HepG2 (cell line): ENCODE results near the gene SMAD7. TPM values are rescaled to one million over a fixed set of nuclear protein-coding genes. Genes with fewer than 3 reads are reported as not detected.
A peak's percentile ranks its signal among the peaks of the same experiment; 100 is the strongest.

Experiments used
- CBX2 ChIP-seq, 2 experiments: fragments of 200-600 bp in 1 of 2; sonication (generic); formaldehyde crosslinking in 1 of 2; IDR thresholded peaks; 2 replicates each; pipeline versions ENCODE4 v1.7.0 to v1.8.1; 2018 to 2022; ENCODE audit warnings: low read depth in 2 of 2, low read length in 1 of 2, mild to moderate bottlenecking in 1 of 2, missing genetic modification reagents in 1 of 2
- CREBL2 ChIP-seq: sonication (generic); formaldehyde crosslinking; IDR thresholded peaks from 2 replicates; pipeline ENCODE4 v1.8.1; 2023; ENCODE audit warnings: missing genetic modification reagents, mild to moderate bottlenecking, borderline replicate concordance
- GATAD2A ChIP-seq: IDR thresholded peaks from 2 replicates; pipeline ENCODE4 v1.6.1; 2016
- ISL2 ChIP-seq: sonication (generic); formaldehyde crosslinking; IDR thresholded peaks from 2 replicates; pipeline ENCODE4 v1.5.0; 2020; ENCODE audit warnings: missing genetic modification reagents
- JDP2 ChIP-seq: sonication (generic); formaldehyde crosslinking; IDR thresholded peaks from 2 replicates; pipeline ENCODE4 v1.8.1; 2022; ENCODE audit warnings: missing genetic modification reagents, borderline replicate concordance
- KDM1A ChIP-seq: IDR thresholded peaks from 2 replicates; pipeline ENCODE4 v1.6.1; 2016; ENCODE audit warnings: missing compliant biosample characterization
- MAX ChIP-seq: IDR thresholded peaks from 2 replicates; pipeline ENCODE4 v1.6.1; 2012; ENCODE audit warnings: inconsistent platforms
- MIER3 ChIP-seq: IDR thresholded peaks from 2 replicates; pipeline ENCODE4 v1.6.1; 2016; ENCODE audit warnings: missing compliant biosample characterization, borderline replicate concordance
- MYNN ChIP-seq: sonication (generic); formaldehyde crosslinking; IDR thresholded peaks from 2 replicates; pipeline ENCODE4 v1.4.0; 2020; ENCODE audit warnings: mild to moderate bottlenecking, low read depth, missing genetic modification reagents
- NKX3-1 ChIP-seq: sonication (generic); formaldehyde crosslinking; IDR thresholded peaks from 2 replicates; pipeline ENCODE4 v1.5.0; 2020; ENCODE audit warnings: missing genetic modification reagents
- SAP130 ChIP-seq: IDR thresholded peaks from 2 replicates; pipeline ENCODE4 v1.6.1; 2016; ENCODE audit warnings: low read depth
- STAT6 ChIP-seq: sonication (generic); formaldehyde crosslinking; IDR thresholded peaks from 2 replicates; pipeline ENCODE4 v1.4.0; 2020; ENCODE audit warnings: missing genetic modification reagents, mild to moderate bottlenecking, borderline replicate concordance
- TAF15 ChIP-seq: fragments of 200-400 bp; formaldehyde crosslinking; IDR thresholded peaks from one replicate; pipeline ENCODE4 v1.6.1; 2018; ENCODE audit warnings: mild to moderate bottlenecking, low read depth, low read length; ENCODE audit not compliant: poor library complexity, severe bottlenecking
- TBX2 ChIP-seq: sonication (generic); formaldehyde crosslinking; IDR thresholded peaks from 2 replicates; pipeline ENCODE4 v1.5.0; 2020; ENCODE audit warnings: missing genetic modification reagents, mild to moderate bottlenecking, borderline replicate concordance
- TMF1 ChIP-seq: sonication (generic); formaldehyde crosslinking; IDR thresholded peaks from 2 replicates; pipeline ENCODE4 v1.8.1; 2022; ENCODE audit warnings: low read depth, missing genetic modification reagents
- ZBTB1 ChIP-seq: sonication (generic); formaldehyde crosslinking; IDR thresholded peaks from 2 replicates; pipeline ENCODE4 v1.4.0; 2020; ENCODE audit warnings: missing genetic modification reagents, borderline replicate concordance
- ZKSCAN1 ChIP-seq: fragments of 150-350 bp; IDR thresholded peaks from 2 replicates; pipeline ENCODE4 v1.6.1; 2014; ENCODE audit warnings: low read length
- ZNF232 ChIP-seq: sonication (generic); formaldehyde crosslinking; IDR thresholded peaks from 2 replicates; pipeline ENCODE4 v1.4.0; 2020; ENCODE audit warnings: missing genetic modification reagents, borderline replicate concordance
- ZNF292 ChIP-seq: sonication (generic); formaldehyde crosslinking; IDR thresholded peaks from 2 replicates; pipeline ENCODE4 v1.8.1; 2022; ENCODE audit warnings: mild to moderate bottlenecking, low read depth, missing genetic modification reagents, borderline replicate concordance
- polyA plus RNA-seq, 8 experiments: library from polyadenylated mRNA; depleted of rRNA in 3 of 8; stranded (reverse) in 7 of 8; unstranded in 1 of 8; fragments of >200 nt; fragmentation: Illumina TruSeq in 4 of 8; extraction: Trizol in 4 of 8; gene quantifications; 2 replicates each; pipeline versions ENCODE4 v1.2.1 to v1.2.3, GENCODE V29; 2011 to 2016; ENCODE audit warnings: low read depth in 4 of 8, missing spikeins in 1 of 8, mixed read lengths in 1 of 8; ENCODE audit not compliant: insufficient read depth in 1 of 8
- total RNA-seq, 5 experiments: library from RNA; depleted of rRNA; stranded (reverse); fragments of >200 nt; fragmentation: Illumina TruSeq; extraction: Trizol; gene quantifications; 2 replicates each; pipeline ENCODE4 v1.2.3, GENCODE V29; 2016; ENCODE audit warnings: low read depth in 1 of 5
- TF ChIP-seq, protein P1 (sequence below): sonication (generic); formaldehyde crosslinking; IDR thresholded peaks from 2 replicates; pipeline ENCODE4 v1.8.0; 2022; ENCODE audit warnings: mild to moderate bottlenecking, missing genetic modification reagents, moderate library complexity
- TF ChIP-seq, protein P2 (sequence below): sonication (generic); formaldehyde crosslinking; IDR thresholded peaks from 2 replicates; pipeline ENCODE4 v1.9.0; 2022; ENCODE audit warnings: low read depth, missing genetic modification reagents
- TF ChIP-seq, protein P3 (sequence below): sonication (generic); formaldehyde crosslinking; conservative IDR thresholded peaks from 2 replicates; pipeline ENCODE4 v1.8.0; 2022; ENCODE audit warnings: mild to moderate bottlenecking, moderate library complexity, missing genetic modification reagents

The SMAD7 gene
- total and polyA plus RNA-seq, 2 of the 13 experiments (the other 11 are each of a cell fraction or from before 2014, with no cell fraction given): 17.4 to 24.7 TPM

- TF ChIP-seq JDP2 (CRISPR knock-in tag): no peak
- no peak for TF ChIP-seq CBX2 (IDR thresholded peaks at IDR 0.05; ENCODE audit: low read depth, low read length)
- no peak for TF ChIP-seq CBX2 (CRISPR knock-in tag; IDR thresholded peaks at IDR 0.05; ENCODE audit: low read depth)
- TF ChIP-seq KDM1A (CRISPR knock-in tag): no peak
- no peak for TF ChIP-seq ZKSCAN1
- no peak for TF ChIP-seq ZBTB1 (CRISPR knock-in tag)
- TF ChIP-seq, protein P1, sequence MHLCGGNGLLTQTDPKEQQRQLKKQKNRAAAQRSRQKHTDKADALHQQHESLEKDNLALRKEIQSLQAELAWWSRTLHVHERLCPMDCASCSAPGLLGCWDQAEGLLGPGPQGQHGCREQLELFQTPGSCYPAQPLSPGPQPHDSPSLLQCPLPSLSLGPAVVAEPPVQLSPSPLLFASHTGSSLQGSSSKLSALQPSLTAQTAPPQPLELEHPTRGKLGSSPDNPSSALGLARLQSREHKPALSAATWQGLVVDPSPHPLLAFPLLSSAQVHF (CRISPR knock-in tag): no peak
- peak; percentile 36; the same call in 1 of the 2 replicates for TF ChIP-seq TBX2 (CRISPR knock-in tag)
- no peak for TF ChIP-seq STAT6
- TF ChIP-seq MYNN (CRISPR knock-in tag): no peak
- TF ChIP-seq, protein P2, sequence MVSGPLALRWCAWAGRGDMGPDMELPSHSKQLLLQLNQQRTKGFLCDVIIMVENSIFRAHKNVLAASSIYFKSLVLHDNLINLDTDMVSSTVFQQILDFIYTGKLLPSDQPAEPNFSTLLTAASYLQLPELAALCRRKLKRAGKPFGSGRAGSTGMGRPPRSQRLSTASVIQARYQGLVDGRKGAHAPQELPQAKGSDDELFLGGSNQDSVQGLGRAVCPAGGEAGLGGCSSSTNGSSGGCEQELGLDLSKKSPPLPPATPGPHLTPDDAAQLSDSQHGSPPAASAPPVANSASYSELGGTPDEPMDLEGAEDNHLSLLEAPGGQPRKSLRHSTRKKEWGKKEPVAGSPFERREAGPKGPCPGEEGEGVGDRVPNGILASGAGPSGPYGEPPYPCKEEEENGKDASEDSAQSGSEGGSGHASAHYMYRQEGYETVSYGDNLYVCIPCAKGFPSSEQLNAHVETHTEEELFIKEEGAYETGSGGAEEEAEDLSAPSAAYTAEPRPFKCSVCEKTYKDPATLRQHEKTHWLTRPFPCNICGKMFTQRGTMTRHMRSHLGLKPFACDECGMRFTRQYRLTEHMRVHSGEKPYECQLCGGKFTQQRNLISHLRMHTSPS (CRISPR knock-in tag): peak; percentile 56; the same call in 1 of the 2 replicates
- peak; percentile 52; the same call in 1 of the 2 replicates for TF ChIP-seq ZNF292 (CRISPR knock-in tag)
- no peak for TF ChIP-seq NKX3-1 (CRISPR knock-in tag)
- no peak for TF ChIP-seq MIER3 (CRISPR knock-in tag)
- TF ChIP-seq MAX: 0 out of 2 replicates have a peak, but pooled peaks have one; percentile 14
- TF ChIP-seq CREBL2 (CRISPR knock-in tag): no peak
- TF ChIP-seq TMF1: no peak
- TF ChIP-seq GATAD2A (CRISPR knock-in tag): peak; percentile 57
- TF ChIP-seq SAP130 (CRISPR knock-in tag): peak; percentile 48
- TF ChIP-seq TAF15: no peak
- TF ChIP-seq ZNF232: no peak
- TF ChIP-seq, protein P3, sequence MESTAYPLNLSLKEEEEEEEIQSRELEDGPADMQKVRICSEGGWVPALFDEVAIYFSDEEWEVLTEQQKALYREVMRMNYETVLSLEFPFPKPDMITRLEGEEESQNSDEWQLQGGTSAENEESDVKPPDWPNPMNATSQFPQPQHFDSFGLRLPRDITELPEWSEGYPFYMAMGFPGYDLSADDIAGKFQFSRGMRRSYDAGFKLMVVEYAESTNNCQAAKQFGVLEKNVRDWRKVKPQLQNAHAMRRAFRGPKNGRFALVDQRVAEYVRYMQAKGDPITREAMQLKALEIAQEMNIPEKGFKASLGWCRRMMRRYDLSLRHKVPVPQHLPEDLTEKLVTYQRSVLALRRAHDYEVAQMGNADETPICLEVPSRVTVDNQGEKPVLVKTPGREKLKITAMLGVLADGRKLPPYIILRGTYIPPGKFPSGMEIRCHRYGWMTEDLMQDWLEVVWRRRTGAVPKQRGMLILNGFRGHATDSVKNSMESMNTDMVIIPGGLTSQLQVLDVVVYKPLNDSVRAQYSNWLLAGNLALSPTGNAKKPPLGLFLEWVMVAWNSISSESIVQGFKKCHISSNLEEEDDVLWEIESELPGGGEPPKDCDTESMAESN: no peak
- TF ChIP-seq ISL2 (CRISPR knock-in tag): no peak
Observed at GRCh38 chr18:48928787-48929186, 22.0 kb downstream of the SMAD7 start (continued).
